WTC11 (cell line): ENCODE data around the gene RDH16. TPM values are rescaled to one million over a fixed set of nuclear protein-coding genes. Genes with fewer than 3 reads are reported as not detected.

Experiments used
- ATAC-seq: fragments of 200-7000 bp; cut with Tn5 transposase; 2 replicates; pipeline ENCODE4 v1.10.0; 2021; ENCODE audit warnings: mild to moderate bottlenecking, moderate library complexity
- CTCF ChIA-PET: fragments of 300-600 bp; sonication (Branson Sonifier 250); formaldehyde crosslinking; loops from one replicate; lab custom pipeline; 2021; ENCODE audit warnings: antibody characterized with exemption; lab: Charles Lee
- POLR2A ChIA-PET: fragments of 350-600 bp; sonication (Branson Sonifier 250); formaldehyde crosslinking; loops from one replicate; lab custom pipeline; 2021; ENCODE audit warnings: antibody characterized with exemption; lab: Charles Lee
- DNase-seq: peaks from one replicate; pipeline ENCODE4 v3.0.0; 2021; ENCODE audit warnings: low spot score
- H3K27ac Mint-ChIP-seq: 2 replicates; pipeline ENCODE4 v1.8.0; 2021; ENCODE audit warnings: mixed read lengths
- H3K27me3 Mint-ChIP-seq: 2 replicates; pipeline ENCODE4 v1.8.0; 2021; ENCODE audit warnings: low read depth, mild to moderate bottlenecking, moderate library complexity, mixed read lengths
- H3K36me3 Mint-ChIP-seq: 2 replicates; pipeline ENCODE4 v1.8.0; 2021; ENCODE audit warnings: mixed read lengths
- H3K4me1 Mint-ChIP-seq: 2 replicates; pipeline ENCODE4 v1.8.0; 2022; ENCODE audit warnings: mixed read lengths
- H3K4me3 Mint-ChIP-seq: 2 replicates; pipeline ENCODE4 v1.8.0; 2021; ENCODE audit warnings: mild to moderate bottlenecking, moderate library complexity, mixed read lengths
- H3K9me3 Mint-ChIP-seq: 2 replicates; pipeline ENCODE4 v1.8.0; 2021; ENCODE audit warnings: mixed read lengths
- AFF4 ChIP-seq: sonication (generic); formaldehyde crosslinking; IDR thresholded peaks from 2 replicates; pipeline ENCODE4 v1.8.1; 2023; ENCODE audit warnings: mild to moderate bottlenecking, missing genetic modification reagents, borderline replicate concordance
- AR ChIP-seq: fragments of 250-450 bp; sonication (Bioruptor Pico); IDR thresholded peaks from 2 replicates; pipeline ENCODE4 v1.9.0; 2021; ENCODE audit warnings: mild to moderate bottlenecking
- CDX4 ChIP-seq: fragments of 250-450 bp; sonication (Bioruptor Pico); IDR thresholded peaks from 2 replicates; pipeline ENCODE4 v1.9.0; 2021; ENCODE audit warnings: moderate library complexity, mild to moderate bottlenecking, inconsistent platforms, borderline replicate concordance
- EMX1 ChIP-seq: fragments of 250-450 bp; sonication (Bioruptor Pico); IDR thresholded peaks from 2 replicates; pipeline ENCODE4 v1.8.0; 2021; ENCODE audit warnings: mild to moderate bottlenecking
- JAZF1 ChIP-seq: fragments of 250-450 bp; sonication (Bioruptor Pico); IDR thresholded peaks from 2 replicates; pipeline ENCODE4 v1.9.0; 2021; ENCODE audit warnings: moderate library complexity, mild to moderate bottlenecking, inconsistent platforms
- KAT7 ChIP-seq: sonication (generic); formaldehyde crosslinking; IDR thresholded peaks from 2 replicates; pipeline ENCODE4 v1.8.1; 2023; ENCODE audit warnings: missing genetic modification reagents, mild to moderate bottlenecking, borderline replicate concordance
- PREB ChIP-seq: sonication (generic); formaldehyde crosslinking; IDR thresholded peaks from 2 replicates; pipeline ENCODE4 v1.8.1; 2022; ENCODE audit warnings: mild to moderate bottlenecking, missing genetic modification reagents, moderate library complexity, borderline replicate concordance
- PRRX2 ChIP-seq: fragments of 250-450 bp; sonication (Bioruptor Pico); IDR thresholded peaks from 2 replicates; pipeline ENCODE4 v1.8.0; 2021; ENCODE audit warnings: mild to moderate bottlenecking
- ZBTB21 ChIP-seq: sonication (generic); formaldehyde crosslinking; IDR thresholded peaks from 2 replicates; pipeline ENCODE4 v1.8.1; 2023; ENCODE audit warnings: mild to moderate bottlenecking, missing genetic modification reagents, borderline replicate concordance
- ZNF138 ChIP-seq: sonication (generic); formaldehyde crosslinking; conservative IDR thresholded peaks from 2 replicates; pipeline ENCODE4 v1.8.1; 2022; ENCODE audit warnings: mild to moderate bottlenecking, moderate library complexity, missing genetic modification reagents
- ZNF263 ChIP-seq: sonication (generic); formaldehyde crosslinking; IDR thresholded peaks from 2 replicates; pipeline ENCODE4 v1.8.1; 2022; ENCODE audit warnings: low read depth, mild to moderate bottlenecking, moderate library complexity, missing genetic modification reagents
- ZNF396 ChIP-seq: fragments of 250-450 bp; sonication (Bioruptor Pico); IDR thresholded peaks from 2 replicates; pipeline ENCODE4 v1.8.0; 2021; ENCODE audit warnings: mild to moderate bottlenecking, moderate library complexity, borderline replicate concordance
- ZNF425 ChIP-seq: fragments of 250-450 bp; sonication (Bioruptor Pico); conservative IDR thresholded peaks from 2 replicates; pipeline ENCODE4 v1.9.0; 2021; ENCODE audit warnings: mild to moderate bottlenecking
- total RNA-seq: library from RNA; stranded (reverse); gene quantifications from 3 replicates; pipeline ENCODE4 v1.2.3, GENCODE V29; 2021

The RDH16 gene
- total RNA-seq, 1 experiment from 2014 or later, result 1.0 TPM

GRCh38 chr12:56991319-56992246, 34.2 kb upstream of the RDH16 start:
- ATAC-seq, result no peak
- Mint-ChIP-seq H3K27me3 (no peaks in the 10 kb centered on the region), H3K36me3 (peaks cover 2% of the 10 kb centered on the region; the same call in 1 of the 2 replicates), H3K27ac (no peak overlapping the region), H3K4me1 (peaks cover 23% of the 10 kb centered on the region), H3K4me3 (no peak overlapping the region), H3K9me3 (no peaks in the 10 kb centered on the region)
- TF ChIP-seq PRRX2 (no peak), PREB (CRISPR knock-in tag) (no peak), AFF4 (no peak), AR (CRISPR knock-in tag) (no peak), ZNF425 (CRISPR knock-in tag) (no peak), ZNF263 (CRISPR knock-in tag) (no peak), EMX1 (no peak), ZNF396 (CRISPR knock-in tag) (no peak), JAZF1 (CRISPR knock-in tag) (no peak), ZNF138 (CRISPR knock-in tag) (no peak), ZBTB21 (no peak), CDX4 (CRISPR knock-in tag) (no peak), KAT7 (no peak)
- DNase-seq, result no peak
- CTCF ChIA-PET, result interaction anchor here (0.6 to 2.0 kb wide), 3 partner anchors 10 to 234 kb away, joined by 3 to 14 read pairs (median 6); partner anchors contain the start of gene HSD17B6
- POLR2A ChIA-PET, result no interaction called here
